HEK293 (cell line): ENCODE measurements around the gene AHRR.

Experiments used
- BCL11A ChIP-seq: fragments of 450-650 bp; formaldehyde crosslinking; IDR thresholded peaks from 2 replicates; pipeline ENCODE4 v1.5.1; 2016; ENCODE audit warnings: low read depth, missing biosample characterization, missing genetic modification characterization
- CTCF ChIP-seq: fragments of 450-650 bp; formaldehyde crosslinking; IDR thresholded peaks from 2 replicates; pipeline ENCODE4 v1.5.1; 2016; ENCODE audit warnings: missing biosample characterization, missing genetic modification characterization
- KLF16 ChIP-seq: fragments of 450-650 bp; formaldehyde crosslinking; IDR thresholded peaks from 2 replicates; pipeline ENCODE4 v1.5.1; 2017; ENCODE audit warnings: missing biosample characterization, missing genetic modification characterization
- ZNF112 ChIP-seq: fragments of 450-650 bp; formaldehyde crosslinking; IDR thresholded peaks from 2 replicates; pipeline ENCODE4 v1.5.0; 2017; ENCODE audit warnings: missing biosample characterization, missing genetic modification characterization
- ZNF521 ChIP-seq: fragments of 450-650 bp; formaldehyde crosslinking; IDR thresholded peaks from 2 replicates; pipeline ENCODE4 v1.5.1; 2017; ENCODE audit warnings: missing biosample characterization, mild to moderate bottlenecking, missing genetic modification characterization
- ZNF561 ChIP-seq: fragments of 450-650 bp; IDR thresholded peaks from 2 replicates; pipeline ENCODE4 v1.5.1; 2018; ENCODE audit warnings: missing biosample characterization, missing genetic modification characterization, borderline replicate concordance

GRCh38 chr5:342501-343460, 21.3 kb downstream of the AHRR start:
- TF ChIP-seq CTCF (tag by site-specific recombination): no peak
- no peak for TF ChIP-seq ZNF112 (tag by site-specific recombination)
- no peak for TF ChIP-seq ZNF561 (tag by site-specific recombination)
- no peak for TF ChIP-seq KLF16 (tag by site-specific recombination)
- TF ChIP-seq ZNF521 (tag by site-specific recombination): no peak
- TF ChIP-seq BCL11A (tag by site-specific recombination): no peak
